Breast epithelium (tissue), 4 donors: Measurements from ENCODE around the gene TNFRSF18. TPM values are rescaled to one million over a fixed set of nuclear protein-coding genes. Genes with fewer than 3 reads are reported as not detected.

Experiments used
- DNase-seq, 2 donors: peaks; one replicate each; pipeline ENCODE4 v3.0.0-alpha.2; 2019; ENCODE audit warnings: low spot score in 2 of 2
- H3K27ac ChIP-seq, 2 donors: fragments of 200-600 bp; sonication (generic) in 1 of 2; one replicate each; pipeline ENCODE4 v1.5.1; 2016 to 2019; ENCODE audit warnings: mild to moderate bottlenecking in 1 of 2
- H3K27me3 ChIP-seq, 2 donors: fragments of 200-600 bp; sonication (generic) in 1 of 2; one replicate each; pipeline versions ENCODE4 v1.5.1 to v1.6.0; 2017 to 2019; ENCODE audit warnings: control low read depth in 1 of 2, mild to moderate bottlenecking in 1 of 2
- H3K36me3 ChIP-seq: fragments of 200-600 bp; one replicate; pipeline ENCODE4 v1.5.1; 2019
- H3K4me1 ChIP-seq, 2 donors: fragments of 200-600 bp; sonication (generic); one replicate each; pipeline ENCODE4 v1.5.1; 2016 to 2019; ENCODE audit warnings: control low read depth in 1 of 2
- H3K4me3 ChIP-seq, 3 donors: fragments of 200-600 bp; sonication (generic); 1 replicate in 2 of 3; 2 replicates in 1 of 3; pipeline ENCODE4 v1.5.1; 2016 to 2019; ENCODE audit warnings: mild to moderate bottlenecking in 3 of 3, moderate library complexity in 2 of 3
- H3K9me3 ChIP-seq, 2 donors: fragments of 200-600 bp; sonication (generic) in 1 of 2; one replicate each; pipeline ENCODE4 v1.5.1; 2016 to 2019; ENCODE audit warnings: control low read depth in 1 of 2
- CTCF ChIP-seq, 3 donors: fragments of 450-650 bp; IDR thresholded peaks; one replicate each; pipeline ENCODE4 v1.5.1; 2016 to 2017; ENCODE audit warnings: antibody characterized with exemption in 3 of 3, mild to moderate bottlenecking in 3 of 3, moderate library complexity in 3 of 3
- POLR2A ChIP-seq: fragments of 450-650 bp; IDR thresholded peaks from one replicate; pipeline ENCODE4 v1.6.1; 2016; ENCODE audit warnings: antibody characterized with exemption, mild to moderate bottlenecking, moderate library complexity
- POLR2AphosphoS5 ChIP-seq, 3 donors: sonication (generic); formaldehyde crosslinking; IDR thresholded peaks; one replicate each; pipeline ENCODE4 v1.6.1; 2017; ENCODE audit warnings: antibody characterized with exemption in 3 of 3
- intact Hi-C: fragments of 100-400 bp; cut with DNase I; formaldehyde crosslinking; loops from one replicate; pipeline ENCODE4 v1.15.1; 2023; ENCODE audit warnings: low total_unique reads
- total RNA-seq, 3 donors: library from RNA; depleted of rRNA; stranded (reverse); fragments of >200 nt; gene quantifications; one replicate each; pipeline ENCODE4 v1.1.0, GENCODE V29; 2016

TNFRSF18 gene
- total RNA-seq, 3 donors from 2014 or later: 1.9 to 5.9 TPM; not detected in 1

DNA sequence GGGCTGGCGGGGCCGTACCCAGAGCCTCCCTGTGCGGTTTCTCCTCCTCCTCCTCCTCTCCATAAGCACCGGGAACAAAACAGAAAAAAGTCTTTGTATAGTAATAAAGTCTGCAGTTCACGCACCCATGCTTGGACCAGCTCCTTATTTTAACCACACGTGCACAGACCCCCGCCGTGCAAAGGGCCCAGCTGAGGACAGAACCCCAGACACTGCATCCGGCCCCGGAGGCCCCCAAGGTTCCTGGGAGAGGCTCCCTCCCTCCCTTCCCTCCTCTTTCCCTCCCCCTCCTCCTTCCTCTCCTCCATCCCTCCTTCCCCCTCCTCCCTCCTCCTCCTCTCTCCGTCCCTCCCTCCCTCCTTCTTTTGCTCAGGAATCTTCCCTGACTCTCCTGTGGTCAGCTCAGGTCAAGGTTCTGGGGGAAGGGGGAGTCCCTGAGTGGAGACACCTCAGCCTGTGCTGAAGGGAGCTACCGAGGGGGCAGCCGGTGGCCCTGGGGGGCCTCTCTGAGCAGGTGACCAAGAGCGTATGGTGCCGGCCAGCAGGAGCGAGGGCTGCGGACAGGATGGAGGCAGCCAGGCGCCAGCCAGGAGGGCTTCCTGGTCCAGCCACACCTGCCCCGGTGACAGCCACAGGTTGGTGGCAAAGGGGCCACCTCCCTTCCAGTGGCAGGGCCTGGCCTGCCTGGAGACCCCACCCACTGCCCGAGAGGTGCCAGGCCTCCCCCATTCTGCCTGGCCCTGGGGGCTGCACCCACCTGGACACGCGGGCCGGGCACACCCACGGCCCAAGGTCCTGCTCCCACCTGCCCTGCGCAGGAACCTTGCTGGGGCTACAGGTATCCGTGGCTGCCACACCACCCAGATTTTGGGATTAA is 35.9 kb downstream of the TNFRSF18 start:
- Histone ChIP-seq H3K4me3 (no peak overlapping the region), H3K4me1 (peaks cover 4 to 11% of the 10 kb centered on the region in 2 donors), H3K27me3 (peaks cover 4 to 15% of the 10 kb centered on the region in 2 donors), H3K27ac (no peak overlapping the region), H3K9me3 (no peaks in the 10 kb centered on the region), H3K36me3 (no peaks in the 10 kb centered on the region)
- TF ChIP-seq POLR2A: no peak
- no peak for TF ChIP-seq POLR2AphosphoS5 (IDR thresholded peaks at IDR 0.05)
- no peak for TF ChIP-seq CTCF (IDR thresholded peaks at IDR 0.05)
- intact Hi-C loops: no loop called here
- no peak for DNase-seq

DNA sequence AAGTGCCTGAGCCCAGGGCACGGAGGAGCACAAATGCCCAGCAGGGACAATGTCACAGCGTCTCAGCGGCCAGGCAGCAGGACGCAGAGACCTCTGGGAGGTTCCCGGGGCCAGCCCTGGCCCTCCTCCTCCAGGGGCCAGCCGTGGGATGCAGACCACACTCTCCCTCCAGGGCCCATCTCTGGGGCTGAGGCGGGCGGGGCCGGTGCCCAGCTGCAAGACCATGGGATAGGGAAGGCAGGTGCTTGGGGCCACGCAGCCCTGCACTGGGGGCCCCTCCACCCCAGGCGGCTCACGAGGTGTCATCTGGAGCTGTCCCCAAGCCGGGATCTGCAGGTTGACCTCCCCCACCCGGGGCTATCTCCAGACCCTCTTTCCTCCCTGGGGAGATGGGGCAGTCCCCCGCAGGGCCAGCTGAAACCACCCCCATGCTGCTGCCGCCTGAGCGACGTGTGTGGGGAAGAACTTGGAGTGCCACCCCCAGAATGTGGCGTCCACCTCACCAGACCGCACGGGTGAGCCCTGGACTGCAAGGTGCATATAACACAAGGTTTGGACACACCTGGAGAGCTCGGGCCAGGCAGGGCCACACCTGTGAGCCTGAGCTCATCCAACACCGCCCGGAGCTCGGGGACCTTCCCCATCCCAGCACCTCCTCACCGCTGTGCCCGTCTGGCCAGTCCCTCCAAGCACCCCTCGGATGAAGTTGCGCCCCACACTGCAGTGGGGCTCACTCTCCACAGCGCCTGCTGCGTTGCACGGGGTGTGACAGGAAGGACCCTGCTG is 36.8 kb downstream of the TNFRSF18 start:
- H3K4me3 ChIP-seq: no peak overlapping the region
- intact Hi-C loops: no loop called here
- H3K9me3 ChIP-seq: no peaks in the 10 kb centered on the region
- no peak for DNase-seq
- TF ChIP-seq POLR2AphosphoS5 (IDR thresholded peaks at IDR 0.05): no peak
- no peaks in the 10 kb centered on the region for H3K36me3 ChIP-seq
- no peak overlapping the region for H3K27ac ChIP-seq
- H3K4me1 ChIP-seq: peaks cover 4 to 11% of the 10 kb centered on the region in 2 donors
- peaks cover 4 to 15% of the 10 kb centered on the region in 2 donors for H3K27me3 ChIP-seq

- Histone ChIP-seq H3K4me3 (no peak overlapping the region), H3K9me3 (no peaks in the 10 kb centered on the region), H3K4me1 (peaks cover 4 to 11% of the 10 kb centered on the region in 2 donors), H3K36me3 (no peaks in the 10 kb centered on the region), H3K27ac (no peak overlapping the region), H3K27me3 (peaks cover 2 to 15% of the 10 kb centered on the region in 2 donors)
- TF ChIP-seq CTCF (IDR thresholded peaks at IDR 0.05): no peak
- no peak for TF ChIP-seq POLR2A
- no peak for TF ChIP-seq POLR2AphosphoS5 (IDR thresholded peaks at IDR 0.05)
- no peak for DNase-seq
- intact Hi-C loops: no loop called here
These were observed 37.7 kb downstream of the TNFRSF18 start for GRCh38 chr1:1168451-1169411.

- intact Hi-C loops: no loop called here
- H3K27ac ChIP-seq: no peak overlapping the region
- H3K4me3 ChIP-seq: no peak overlapping the region
- no peaks in the 10 kb centered on the region for H3K36me3 ChIP-seq
- H3K27me3 ChIP-seq: peaks cover 0 to 17% of the 10 kb centered on the region in 2 donors
- no peak for DNase-seq
- TF ChIP-seq POLR2A: no peak
- TF ChIP-seq POLR2AphosphoS5 (IDR thresholded peaks at IDR 0.05): no peak
- TF ChIP-seq CTCF (IDR thresholded peaks at IDR 0.05): no peak
- no peaks in the 10 kb centered on the region for H3K9me3 ChIP-seq
- H3K4me1 ChIP-seq: peaks cover 4 to 11% of the 10 kb centered on the region in 2 donors
These were observed 38.4 kb downstream of the TNFRSF18 start for GRCh38 chr1:1167841-1168450.

GRCh38 chr1:1167398-1167821 is 39.0 kb downstream of the TNFRSF18 start:
- H3K36me3 ChIP-seq: no peaks in the 10 kb centered on the region
- H3K27ac ChIP-seq: no peak overlapping the region
- H3K4me1 ChIP-seq: peaks cover 4 to 11% of the 10 kb centered on the region in 2 donors
- no peak overlapping the region for H3K4me3 ChIP-seq
- DNase-seq: no peak
- H3K9me3 ChIP-seq: no peaks in the 10 kb centered on the region
- intact Hi-C loops: no loop called here
- peaks cover 0 to 17% of the 10 kb centered on the region in 2 donors for H3K27me3 ChIP-seq
- TF ChIP-seq POLR2A: no peak
- no peak for TF ChIP-seq CTCF (IDR thresholded peaks at IDR 0.05)
- TF ChIP-seq POLR2AphosphoS5 (IDR thresholded peaks at IDR 0.05): no peak
